Tibial nerve (tissue), 4 donors: Measurements from ENCODE around the gene CDO1. TPM values are rescaled to one million over a fixed set of nuclear protein-coding genes. Genes with fewer than 3 reads are reported as not detected.
"Not testable (repeated sequence)": the region's sequence is repeated elsewhere in the genome, so short reads cannot be mapped to it uniquely, and the experiment has no call there.

Experiments used
- DNase-seq, 2 donors: peaks; one replicate each; pipeline ENCODE4 v3.0.0-alpha.2; 2019; ENCODE audit warnings: low spot score in 2 of 2
- H3K27ac ChIP-seq, 4 donors: fragments of 200-600 bp; sonication (generic) in 3 of 4; one replicate each; pipeline ENCODE4 v1.5.1; 2017 to 2019; ENCODE audit warnings: mild to moderate bottlenecking in 1 of 4
- H3K27me3 ChIP-seq, 2 donors: fragments of 200-600 bp; sonication (generic) in 1 of 2; one replicate each; pipeline versions ENCODE4 v1.5.1 to v1.6.0; 2017 to 2019
- H3K36me3 ChIP-seq, 3 donors: fragments of 200-600 bp; sonication (generic); one replicate each; pipeline ENCODE4 v1.5.1; 2018 to 2019
- H3K4me1 ChIP-seq, 4 donors: fragments of 200-600 bp; sonication (generic) in 3 of 4; one replicate each; pipeline ENCODE4 v1.5.1; 2017 to 2019
- H3K4me3 ChIP-seq, 4 donors: fragments of 200-600 bp; sonication (generic) in 3 of 4; one replicate each; pipeline ENCODE4 v1.5.1; 2017 to 2019; ENCODE audit warnings: mild to moderate bottlenecking in 1 of 4, moderate library complexity in 1 of 4
- H3K9me3 ChIP-seq, 4 donors: fragments of 200-600 bp; sonication (generic) in 3 of 4; one replicate each; pipeline ENCODE4 v1.5.1; 2017 to 2019
- CTCF ChIP-seq, 5 experiments: fragments of 200-600 bp in 3 of 5; fragments of 450-650 bp in 2 of 5; sonication (generic) in 3 of 5; IDR thresholded peaks; one replicate each; pipeline ENCODE4 v1.5.1; 2016 to 2019; ENCODE audit warnings: antibody characterized with exemption in 5 of 5, mild to moderate bottlenecking in 3 of 5, moderate library complexity in 2 of 5
- EP300 ChIP-seq, 2 donors: sonication (generic); formaldehyde crosslinking; IDR thresholded peaks; one replicate each; pipeline ENCODE4 v1.6.1; 2017; ENCODE audit warnings: antibody characterized with exemption in 2 of 2, mild to moderate bottlenecking in 1 of 2
- POLR2A ChIP-seq, 2 donors: fragments of 450-650 bp; IDR thresholded peaks; one replicate each; pipeline ENCODE4 v1.6.1; 2017; ENCODE audit warnings: antibody characterized with exemption in 2 of 2, mild to moderate bottlenecking in 2 of 2, moderate library complexity in 2 of 2
- WGBS, 2 donors: methylation state at CpG; one replicate each; pipeline ENCODE4 v1.1.5; 2018; 5-methylcytosine and 5-hydroxymethylcytosine counted together
- total RNA-seq, 4 donors: library from RNA; depleted of rRNA; stranded (reverse); fragments of >200 nt; gene quantifications; one replicate each; pipeline ENCODE4 v1.1.0, GENCODE V29; 2016

Gene CDO1
- total RNA-seq, 4 donors from 2014 or later, result 536 to 1,379 (median 988) TPM

DNA sequence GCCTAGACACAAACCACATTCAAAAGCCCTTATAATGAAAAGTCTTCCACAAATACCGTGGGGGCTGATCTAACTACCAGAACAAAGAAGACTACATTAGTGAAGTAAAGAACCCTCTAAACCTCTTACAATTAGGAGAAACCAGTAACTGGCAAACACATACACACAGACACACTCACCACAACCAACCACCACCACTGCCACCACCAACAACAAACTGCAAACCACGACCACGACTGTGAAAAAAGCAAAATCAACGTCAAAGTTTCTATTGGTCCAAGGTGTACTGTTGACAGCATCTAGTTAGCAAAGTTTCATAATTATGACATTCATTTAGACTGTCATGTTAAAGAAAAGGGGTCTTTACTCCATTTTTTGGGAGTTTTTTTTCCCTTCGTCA, 2.7 kb downstream of the CDO1 start:
- TF ChIP-seq EP300 (IDR thresholded peaks at IDR 0.05) (no peak), CTCF (IDR thresholded peaks at IDR 0.05) (no peak), POLR2A (IDR thresholded peaks at IDR 0.05) (no peak)
- Histone ChIP-seq H3K9me3 (no peaks in the 10 kb centered on the region), H3K36me3 (peaks cover 0 to 4% (median 0%) of the 10 kb centered on the region in 3 donors), H3K4me1 (peaks cover 0 to 20% (median 9%) of the 10 kb centered on the region in 4 donors), H3K27me3 (peaks cover 0 to 34% of the 10 kb centered on the region in 2 donors), H3K27ac (peak overlapping the region in 2 of 4 donors; percentile 68 to 92), H3K4me3 (peak overlapping the region in 3 of 4 donors; percentile 52 to 64 (median 61))
- DNase-seq, result no peak
- 52 to 58% methylated on average over 5 of the region's 5 CpGs for WGBS, 2 donors

- 76 to 87% methylated on average over 1 of the region's 1 CpG for WGBS, 2 donors
- no peak for DNase-seq
- Histone ChIP-seq H3K36me3 (peaks cover 0 to 11% (median 0%) of the 10 kb centered on the region in 3 donors), H3K4me1 (peaks cover 0 to 19% (median 9%) of the 10 kb centered on the region in 4 donors), H3K27ac (no peak overlapping the region), H3K4me3 (peak overlapping the region in 2 of 4 donors; percentile 52 to 61), H3K9me3 (no peaks in the 10 kb centered on the region), H3K27me3 (peaks cover 0 to 34% of the 10 kb centered on the region in 2 donors)
- TF ChIP-seq POLR2A (IDR thresholded peaks at IDR 0.05) (no peak), EP300 (IDR thresholded peaks at IDR 0.05) (no peak), CTCF (IDR thresholded peaks at IDR 0.05) (no peak)
These were observed 4.1 kb downstream of the CDO1 start for GRCh38 chr5:115812372-115812771.

GRCh38 chr5:115811406-115811805, 5.1 kb downstream of the CDO1 start:
- Histone ChIP-seq H3K4me1 (peaks cover 0 to 12% (median 9%) of the 10 kb centered on the region in 4 donors), H3K9me3 (no peaks in the 10 kb centered on the region), H3K27me3 (peaks cover 0 to 24% of the 10 kb centered on the region in 2 donors), H3K27ac (no peak overlapping the region), H3K36me3 (peaks cover 0 to 15% (median 0%) of the 10 kb centered on the region in 3 donors), H3K4me3 (peak overlapping the region in 2 of 4 donors; percentile 2 to 61)
- DNase-seq, result no peak
- TF ChIP-seq EP300 (IDR thresholded peaks at IDR 0.05) (no peak), POLR2A (IDR thresholded peaks at IDR 0.05) (no peak), CTCF (IDR thresholded peaks at IDR 0.05) (no peak)

DNA sequence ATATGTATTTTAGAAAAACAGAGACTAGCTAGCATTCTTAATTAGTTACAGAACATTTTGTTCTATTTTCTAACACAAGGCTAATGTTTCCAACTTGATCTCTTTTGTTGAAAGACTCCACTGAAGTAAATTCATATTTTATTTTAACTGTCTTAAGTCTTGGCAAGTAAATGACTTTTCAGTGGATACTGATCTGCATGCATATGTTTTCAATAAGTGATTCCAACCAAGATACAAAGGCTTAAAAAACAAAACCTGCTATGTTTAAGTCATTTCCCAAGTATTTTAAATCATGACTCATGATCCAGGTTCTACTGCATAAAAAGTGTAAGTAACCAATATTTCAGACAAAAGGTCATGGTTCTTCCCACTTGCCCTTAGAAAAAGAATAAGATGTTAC, 5.7 kb downstream of the CDO1 start:
- DNase-seq, result no peak
- Histone ChIP-seq H3K36me3 (peaks cover 0 to 18% (median 0%) of the 10 kb centered on the region in 3 donors), H3K27ac (no peak overlapping the region), H3K9me3 (no peaks in the 10 kb centered on the region), H3K4me3 (peak overlapping the region in 2 of 4 donors; percentile 3 to 61), H3K27me3 (peaks cover 0 to 18% of the 10 kb centered on the region in 2 donors), H3K4me1 (peaks cover 0 to 6% (median 6%) of the 10 kb centered on the region in 4 donors)
- no peak for TF ChIP-seq EP300 (IDR thresholded peaks at IDR 0.05)
- no peak for TF ChIP-seq CTCF (IDR thresholded peaks at IDR 0.05)
- TF ChIP-seq POLR2A (IDR thresholded peaks at IDR 0.05), result no peak

GRCh38 chr5:115809946-115810345, 6.5 kb downstream of the CDO1 start:
- Histone ChIP-seq H3K4me3 (peak overlapping the region in 1 of 4 donors; percentile 61), H3K36me3 (peaks cover 0 to 25% (median 0%) of the 10 kb centered on the region in 3 donors), H3K27ac (no peak overlapping the region), H3K9me3 (no peaks in the 10 kb centered on the region), H3K27me3 (peaks cover 0 to 10% of the 10 kb centered on the region in 2 donors), H3K4me1 (no peaks in the 10 kb centered on the region)
- no peak for DNase-seq
- TF ChIP-seq EP300 (IDR thresholded peaks at IDR 0.05), result no peak
- no peak for TF ChIP-seq CTCF (IDR thresholded peaks at IDR 0.05)
- no peak for TF ChIP-seq POLR2A (IDR thresholded peaks at IDR 0.05)
- WGBS, 2 donors, result 70 to 78% methylated on average over 2 of the region's 2 CpGs

DNA sequence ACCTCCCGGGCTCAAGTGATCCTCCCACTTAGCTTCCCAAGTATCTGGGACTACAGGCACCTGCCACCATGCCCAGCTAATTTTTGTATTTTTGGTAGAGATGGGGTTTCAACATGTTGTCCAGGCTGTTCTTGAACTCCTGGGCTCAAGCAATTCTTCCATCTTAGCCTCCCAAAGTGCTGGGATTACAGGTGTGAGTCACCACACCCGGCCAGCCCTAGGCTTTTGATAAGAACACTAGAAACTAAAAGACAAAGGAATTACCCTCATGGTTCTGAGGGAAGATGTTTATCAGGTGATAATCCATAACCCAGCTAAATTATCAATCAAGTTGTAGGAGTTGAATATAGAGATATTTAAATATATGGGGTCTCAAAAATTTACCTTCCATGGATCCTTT, 8.4 kb downstream of the CDO1 start:
- WGBS, 2 donors, result 91 to 97% methylated on average over 2 of the region's 2 CpGs
- H3K36me3 ChIP-seq, result peaks cover 0 to 24% (median 0%) of the 10 kb centered on the region in 3 donors
- peak overlapping the region in 1 of 4 donors; percentile 47 for H3K27ac ChIP-seq
- H3K27me3 ChIP-seq, H3K4me3 ChIP-seq, H3K4me1 ChIP-seq, H3K9me3 ChIP-seq, DNase-seq: not testable (repeated sequence)
